SU-DHL-6 (cell line): Measurements from ENCODE around the gene NBPF1.
"Not testable (repeated sequence)": the region's sequence is repeated elsewhere in the genome, so short reads cannot be mapped to it uniquely, and the experiment has no call there.

Experiments
- CTCF ChIP-seq: fragments of 200-600 bp; sonication (generic); IDR thresholded peaks from one replicate; pipeline ENCODE4 v1.5.1; 2017; ENCODE audit warnings: antibody characterized with exemption, mild to moderate bottlenecking, low read length, moderate library complexity; ENCODE audit not compliant: insufficient read depth, poor library complexity, severe bottlenecking
- EZH2phosphoT487 ChIP-seq: fragments of 200-600 bp; sonication (generic), shearing (Covaris generic); conservative IDR thresholded peaks from 2 replicates; pipeline ENCODE4 v1.6.1; 2018; ENCODE audit warnings: mild to moderate bottlenecking, antibody characterized with exemption, low read length, moderate library complexity, mixed read lengths

GRCh38 chr1:16513412-16514106 lies 99.8 kb downstream of the NBPF1 start:
- not testable (repeated sequence) for TF ChIP-seq CTCF, EZH2phosphoT487
